HG03045 (cell line): Measurements from ENCODE around the gene PRPF18.

Experiments
- ATAC-seq: cut with Tn5 transposase; IDR thresholded peaks from one replicate; pipeline ENCODE4 v1.9.1; 2021; ENCODE audit warnings: mild to moderate bottlenecking, moderate library complexity; ENCODE audit not compliant: unreplicated experiment

Gene PRPF18

DNA sequence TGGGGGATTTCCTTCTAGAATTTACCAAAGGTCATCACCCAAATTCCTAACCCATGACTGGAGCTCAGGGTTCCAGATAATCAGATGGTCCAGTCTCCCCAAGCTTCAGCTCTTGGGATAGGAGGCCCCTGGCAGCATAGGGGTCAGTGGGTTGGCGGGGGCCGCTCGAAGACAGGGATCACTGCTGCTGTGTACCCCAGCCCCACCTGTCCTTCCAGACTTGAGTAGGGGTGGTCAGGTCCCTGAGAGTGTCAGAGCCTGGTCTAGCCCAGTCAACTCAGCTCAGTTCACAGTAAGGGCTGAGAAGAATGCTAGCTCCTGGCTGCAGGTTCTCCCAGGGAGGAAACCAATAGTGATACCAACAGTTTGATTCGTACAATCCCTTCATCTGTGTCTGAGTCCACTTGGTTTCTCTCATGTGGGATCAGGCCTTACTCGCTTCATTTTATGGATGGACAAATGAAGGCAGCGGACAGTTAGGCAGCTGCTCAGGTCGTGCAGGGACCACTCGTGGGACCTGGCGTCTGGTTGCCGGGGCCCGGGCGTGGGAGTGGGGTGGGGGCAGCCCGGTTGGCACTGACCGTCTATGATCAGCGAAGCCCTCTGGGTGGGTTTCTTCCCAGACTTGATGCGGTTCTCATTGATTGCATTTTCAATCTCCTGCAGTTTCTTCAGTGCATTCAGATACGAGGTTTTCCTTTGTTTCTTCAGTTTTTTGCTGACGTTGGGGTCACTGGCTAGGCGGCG, 78.9 kb downstream of the PRPF18 start:
- ATAC-seq, result no peak

DNA sequence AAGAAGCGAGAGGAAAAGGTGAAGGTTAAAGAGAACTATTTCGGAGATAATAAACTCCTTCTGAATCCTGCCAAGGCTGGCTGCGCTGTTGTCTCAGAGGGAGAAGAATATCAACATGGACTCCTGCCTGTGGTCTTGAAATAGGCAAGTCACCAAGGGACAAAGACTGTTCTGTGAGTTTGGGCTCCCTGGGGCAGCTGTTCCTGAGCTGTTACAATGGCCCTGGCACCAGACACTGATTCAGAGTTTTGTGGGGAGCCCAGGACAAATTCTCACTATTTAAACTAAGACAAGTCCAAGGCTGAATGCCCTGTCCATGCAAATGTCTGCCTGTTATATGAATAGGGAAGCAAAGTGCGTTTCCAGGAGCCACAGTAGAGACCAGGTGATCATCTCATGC, 81.4 kb downstream of the PRPF18 start:
- no peak for ATAC-seq

DNA sequence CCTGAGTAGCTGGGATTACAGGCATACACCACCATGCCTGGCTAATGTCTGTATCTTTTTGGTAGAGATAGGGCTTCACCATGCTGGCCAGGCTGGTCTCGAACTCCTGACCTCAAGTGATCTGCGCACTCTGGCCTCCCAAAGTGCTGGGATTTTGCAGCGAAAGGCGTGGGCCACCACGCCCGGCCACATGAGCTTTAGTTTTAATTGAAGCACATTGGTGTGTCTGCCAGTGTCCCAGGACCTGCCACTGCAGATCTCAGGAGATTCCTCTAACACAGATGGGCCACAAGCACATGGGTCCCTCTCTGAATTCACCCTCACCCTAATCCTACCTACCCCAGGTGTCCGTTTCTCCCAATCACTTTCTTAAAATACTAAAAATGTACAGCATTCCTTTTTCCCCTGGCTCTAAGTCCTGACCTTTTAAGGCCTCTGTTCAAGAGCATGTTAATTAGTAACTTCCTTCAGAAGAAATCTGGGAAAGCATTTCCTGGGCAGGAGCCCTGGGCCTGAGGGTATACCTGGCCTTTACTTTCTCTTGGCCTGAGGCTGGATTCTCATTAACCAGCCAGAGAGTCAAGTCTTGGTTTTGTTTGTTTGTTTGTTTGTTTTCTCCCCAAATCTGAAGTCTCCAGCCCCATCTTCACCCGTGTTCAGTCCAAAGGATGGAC, 82.6 kb downstream of the PRPF18 start:
- ATAC-seq, result no peak

DNA sequence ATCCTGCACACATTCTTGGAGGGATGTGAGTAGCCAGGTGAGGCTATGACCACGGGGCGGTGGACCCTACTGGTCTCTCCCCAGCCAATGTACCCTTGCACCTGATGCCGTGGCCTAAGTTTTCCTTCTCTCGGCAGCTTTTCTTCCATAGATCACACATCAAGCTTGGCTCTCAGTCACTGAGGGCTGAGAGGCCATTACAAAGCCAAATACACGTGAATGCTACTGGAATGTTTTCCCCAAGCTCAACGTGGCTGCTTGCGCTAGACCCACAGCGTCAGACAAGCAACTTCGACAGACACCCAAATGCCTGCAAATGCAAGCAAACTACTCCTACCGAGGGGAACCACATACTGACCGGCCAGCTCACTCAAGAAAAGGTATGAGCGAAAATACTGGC, 83.1 kb downstream of the PRPF18 start:
- ATAC-seq, result no peak

DNA sequence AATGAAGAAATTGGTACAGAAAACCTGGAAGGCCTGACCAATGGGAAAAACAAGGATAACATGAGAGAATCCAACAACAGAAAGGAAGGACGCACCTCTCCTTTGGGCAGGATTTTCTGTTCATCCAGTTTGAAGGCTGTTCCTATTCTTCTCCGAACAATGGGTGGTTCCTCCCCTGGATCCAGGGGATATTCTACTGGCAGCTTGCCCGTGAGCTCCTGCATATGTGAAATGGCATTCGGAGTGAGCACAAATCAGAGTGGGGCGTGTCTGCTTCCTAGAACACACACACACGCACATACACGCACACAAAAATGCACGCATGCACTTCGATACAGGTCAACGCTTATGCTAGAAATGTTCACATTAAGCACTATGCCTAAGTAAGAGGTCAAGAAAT, 83.5 kb downstream of the PRPF18 start:
- no peak for ATAC-seq

DNA sequence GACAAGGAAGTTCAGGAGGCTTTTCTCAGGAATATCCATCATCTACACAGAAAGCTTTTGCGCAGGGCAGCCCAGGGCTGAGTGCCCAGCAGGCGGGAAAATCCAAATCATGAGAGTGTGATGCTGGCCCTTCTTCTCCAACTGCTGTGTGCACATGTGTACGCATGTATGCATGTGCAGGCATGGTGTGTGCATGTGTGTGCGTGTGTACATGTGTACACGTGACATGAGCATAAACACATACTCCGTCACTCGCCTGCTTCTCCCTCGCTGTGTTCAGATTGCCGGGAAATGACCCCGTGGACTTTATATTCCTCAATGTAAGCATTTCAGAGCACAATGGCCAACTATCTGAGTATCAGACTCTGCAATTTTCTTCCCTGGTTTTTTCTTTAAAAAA, 85.1 kb downstream of the PRPF18 start:
- no peak for ATAC-seq

DNA sequence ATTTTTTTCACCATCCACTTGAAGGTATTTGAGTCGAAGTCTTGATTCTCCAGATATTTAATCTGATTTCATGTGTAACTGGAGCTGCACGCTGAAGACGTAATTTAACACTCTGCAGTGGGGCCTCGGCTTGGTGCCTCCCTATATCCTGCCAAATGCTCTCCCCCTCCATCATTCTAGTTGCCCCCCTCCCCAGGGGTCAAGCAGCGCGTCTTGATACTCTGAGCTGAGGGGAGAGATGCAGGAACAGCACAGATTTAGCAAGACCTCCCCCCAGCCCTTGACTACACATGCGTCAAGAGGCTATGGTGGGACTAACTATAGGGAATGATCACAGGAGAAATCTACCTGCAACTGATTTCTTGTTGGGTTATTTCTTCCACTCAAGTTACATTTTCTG, 85.8 kb downstream of the PRPF18 start:
- no peak for ATAC-seq

DNA sequence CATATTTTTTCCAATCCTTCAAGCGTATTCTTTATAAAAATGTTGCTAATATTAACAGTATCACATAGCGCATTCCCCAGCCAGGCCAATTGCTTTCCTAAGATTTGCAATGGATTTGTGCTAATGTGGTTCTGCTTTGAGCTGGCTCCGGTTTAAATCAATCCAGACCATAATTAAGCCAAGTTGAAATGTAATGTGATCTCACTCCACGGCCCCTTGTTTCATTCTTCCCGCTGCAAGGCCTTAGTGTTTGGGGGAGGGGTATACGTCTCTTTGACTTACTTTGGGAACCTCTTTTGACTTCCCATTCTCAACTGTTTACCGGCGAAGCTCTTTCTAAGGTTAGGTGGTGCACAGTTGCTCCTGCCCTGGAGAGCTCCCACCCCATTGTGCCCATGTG, 86.4 kb downstream of the PRPF18 start:
- ATAC-seq, result no peak

DNA sequence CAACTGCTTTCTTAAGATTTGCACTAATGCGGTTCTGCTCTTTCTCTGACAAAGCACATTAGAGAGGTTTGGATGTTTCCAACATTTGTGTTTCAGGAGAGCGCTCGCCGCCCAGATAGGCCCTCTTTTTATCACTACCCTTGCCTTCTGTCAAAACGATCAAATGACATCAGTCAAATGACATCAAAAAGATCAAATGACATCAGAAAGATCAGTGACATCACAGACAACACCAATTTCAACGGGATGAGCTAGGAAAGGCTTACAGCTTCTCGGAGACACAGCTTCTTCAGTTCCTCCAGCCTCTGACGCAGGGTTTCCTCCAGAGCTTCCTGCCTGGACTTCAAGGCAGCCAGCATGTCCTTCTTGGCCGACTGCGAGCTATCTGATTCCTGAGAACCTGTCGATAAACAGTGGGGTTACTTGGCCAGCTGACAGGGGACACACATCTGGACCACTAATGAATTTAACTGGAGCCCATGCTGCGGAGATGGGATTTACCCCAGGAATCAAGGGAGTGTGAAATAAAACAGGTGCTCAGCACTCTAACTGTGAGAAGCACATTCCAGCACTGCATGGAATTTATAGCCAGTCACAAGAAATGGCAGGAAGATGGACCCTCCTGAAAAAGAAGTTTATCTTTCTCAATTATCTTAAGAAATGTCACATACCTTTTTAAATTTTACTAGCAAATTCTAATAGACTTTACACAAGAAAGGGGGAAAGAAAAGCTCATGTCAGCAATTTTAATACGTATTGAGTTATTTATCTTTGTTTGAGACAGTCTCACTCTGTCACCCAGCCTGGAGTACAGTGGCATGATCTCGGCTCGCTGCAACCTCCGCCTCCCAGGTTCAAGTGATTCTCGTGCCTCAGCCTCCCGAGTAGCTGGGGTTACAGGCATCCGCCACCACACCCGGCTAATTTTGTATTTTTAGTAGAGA, 88.2 kb downstream of the PRPF18 start:
- no peak for ATAC-seq

DNA sequence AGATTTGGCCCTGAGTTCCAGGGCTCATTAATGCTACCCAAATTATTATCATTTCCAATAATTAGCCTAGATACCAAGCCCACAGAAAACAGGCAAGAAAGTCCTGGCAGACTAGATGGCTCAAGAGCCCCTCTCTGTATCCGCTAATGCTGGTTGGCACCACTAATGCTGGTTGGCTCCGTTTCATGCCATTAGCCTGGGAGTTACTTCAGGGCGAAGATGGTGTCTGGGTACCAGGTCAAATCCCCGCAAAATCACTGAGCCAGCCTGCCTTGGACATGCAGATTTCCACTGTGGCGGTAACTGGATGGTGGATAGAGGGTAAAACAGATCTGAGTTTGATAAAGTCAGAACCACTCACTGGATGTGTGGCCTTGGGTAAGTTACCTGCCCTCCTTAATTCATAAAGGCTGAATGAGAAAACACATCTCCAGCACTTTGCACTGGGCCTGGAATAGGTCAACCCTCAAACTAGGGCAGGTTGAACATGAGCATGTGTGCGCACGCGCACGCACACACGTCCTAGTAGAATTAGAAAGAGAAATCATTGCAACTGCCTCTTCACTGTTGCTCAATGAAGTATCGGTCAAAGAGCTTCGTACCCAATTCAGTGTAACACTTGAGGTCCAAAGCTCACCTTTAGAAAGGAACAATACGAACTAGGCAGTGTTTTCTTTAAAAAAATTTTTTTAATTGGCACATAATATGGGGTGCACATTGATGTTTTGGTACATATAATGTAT, 91.5 kb downstream of the PRPF18 start:
- no peak for ATAC-seq
